ENCODE results near the gene MAP1LC3B. TPM values are rescaled to one million over a fixed set of nuclear protein-coding genes. Genes with fewer than 3 reads are reported as not detected.

The MAP1LC3B gene
- total RNA-seq, 1 donor from 2014 or later = 141 TPM

GRCh38 chr16:87423429-87423828 is 31.3 kb downstream of the MAP1LC3B start:
- H3K9me3 Mint-ChIP-seq (ENCODE audit: unreplicated experiment) = no peaks in the 10 kb centered on the region
- TF ChIP-seq, protein P1, sequence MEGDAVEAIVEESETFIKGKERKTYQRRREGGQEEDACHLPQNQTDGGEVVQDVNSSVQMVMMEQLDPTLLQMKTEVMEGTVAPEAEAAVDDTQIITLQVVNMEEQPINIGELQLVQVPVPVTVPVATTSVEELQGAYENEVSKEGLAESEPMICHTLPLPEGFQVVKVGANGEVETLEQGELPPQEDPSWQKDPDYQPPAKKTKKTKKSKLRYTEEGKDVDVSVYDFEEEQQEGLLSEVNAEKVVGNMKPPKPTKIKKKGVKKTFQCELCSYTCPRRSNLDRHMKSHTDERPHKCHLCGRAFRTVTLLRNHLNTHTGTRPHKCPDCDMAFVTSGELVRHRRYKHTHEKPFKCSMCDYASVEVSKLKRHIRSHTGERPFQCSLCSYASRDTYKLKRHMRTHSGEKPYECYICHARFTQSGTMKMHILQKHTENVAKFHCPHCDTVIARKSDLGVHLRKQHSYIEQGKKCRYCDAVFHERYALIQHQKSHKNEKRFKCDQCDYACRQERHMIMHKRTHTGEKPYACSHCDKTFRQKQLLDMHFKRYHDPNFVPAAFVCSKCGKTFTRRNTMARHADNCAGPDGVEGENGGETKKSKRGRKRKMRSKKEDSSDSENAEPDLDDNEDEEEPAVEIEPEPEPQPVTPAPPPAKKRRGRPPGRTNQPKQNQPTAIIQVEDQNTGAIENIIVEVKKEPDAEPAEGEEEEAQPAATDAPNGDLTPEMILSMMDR (IDR thresholded peaks at IDR 0.05) = no peak
- H3K27me3 Mint-ChIP-seq (ENCODE audit: unreplicated experiment) = no peaks in the 10 kb centered on the region
- no peak overlapping the region for H3K4me3 Mint-ChIP-seq (ENCODE audit: unreplicated experiment)
- no peak for DNase-seq (ENCODE audit: extremely low spot score, unreplicated experiment)
- peaks cover 38% of the 10 kb centered on the region for H3K36me3 Mint-ChIP-seq (ENCODE audit: unreplicated experiment)
- peaks cover 15% of the 10 kb centered on the region for H3K4me1 Mint-ChIP-seq (ENCODE audit: unreplicated experiment)
- no peak overlapping the region for H3K27ac Mint-ChIP-seq (ENCODE audit: unreplicated experiment)

- no peaks in the 10 kb centered on the region for H3K27me3 Mint-ChIP-seq (ENCODE audit: unreplicated experiment)
- no peak for DNase-seq (ENCODE audit: extremely low spot score, unreplicated experiment)
- peaks cover 41% of the 10 kb centered on the region for H3K36me3 Mint-ChIP-seq (ENCODE audit: unreplicated experiment)
- H3K4me1 Mint-ChIP-seq (ENCODE audit: unreplicated experiment) = peaks cover 16% of the 10 kb centered on the region
- no peak overlapping the region for H3K4me3 Mint-ChIP-seq (ENCODE audit: unreplicated experiment)
- peak overlapping the region; percentile 68 for H3K27ac Mint-ChIP-seq (ENCODE audit: unreplicated experiment)
- TF ChIP-seq, protein P1 (IDR thresholded peaks at IDR 0.05) = no peak
- H3K9me3 Mint-ChIP-seq (ENCODE audit: unreplicated experiment) = no peaks in the 10 kb centered on the region
Observed at GRCh38 chr16:87424266-87424665, 32.1 kb downstream of the MAP1LC3B start.

DNA sequence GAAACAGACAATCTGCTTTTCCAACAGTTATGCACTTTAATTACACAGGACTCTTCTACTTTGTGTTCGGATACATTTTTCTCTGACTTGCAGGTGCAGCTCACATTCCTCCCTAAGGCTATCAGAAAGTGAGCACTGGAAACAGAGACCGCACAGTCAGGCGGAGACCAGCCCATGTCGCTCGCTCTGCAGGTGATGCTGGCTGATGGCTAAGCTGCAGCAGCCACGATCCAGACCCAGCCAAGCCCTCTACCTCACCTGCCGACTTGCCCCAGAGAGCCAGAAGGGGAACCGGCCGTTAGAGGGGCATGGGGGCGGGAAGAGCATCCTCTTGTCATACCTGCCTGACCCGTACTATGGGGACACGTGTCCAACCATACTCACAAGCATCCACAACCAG is 33.8 kb downstream of the MAP1LC3B start:
- H3K27ac Mint-ChIP-seq (ENCODE audit: unreplicated experiment) = no peak overlapping the region
- DNase-seq (ENCODE audit: extremely low spot score, unreplicated experiment) = no peak
- H3K9me3 Mint-ChIP-seq (ENCODE audit: unreplicated experiment) = no peaks in the 10 kb centered on the region
- no peaks in the 10 kb centered on the region for H3K27me3 Mint-ChIP-seq (ENCODE audit: unreplicated experiment)
- H3K4me3 Mint-ChIP-seq (ENCODE audit: unreplicated experiment) = no peak overlapping the region
- H3K36me3 Mint-ChIP-seq (ENCODE audit: unreplicated experiment) = peaks cover 41% of the 10 kb centered on the region
- TF ChIP-seq, protein P1 (IDR thresholded peaks at IDR 0.05) = no peak
- H3K4me1 Mint-ChIP-seq (ENCODE audit: unreplicated experiment) = peaks cover 18% of the 10 kb centered on the region

- Mint-ChIP-seq H3K9me3 (ENCODE audit: unreplicated experiment) (no peaks in the 10 kb centered on the region), H3K4me3 (ENCODE audit: unreplicated experiment) (no peak overlapping the region), H3K36me3 (ENCODE audit: unreplicated experiment) (peaks cover 36% of the 10 kb centered on the region), H3K27me3 (ENCODE audit: unreplicated experiment) (no peaks in the 10 kb centered on the region), H3K27ac (ENCODE audit: unreplicated experiment) (no peak overlapping the region), H3K4me1 (ENCODE audit: unreplicated experiment) (peaks cover 22% of the 10 kb centered on the region)
- DNase-seq (ENCODE audit: extremely low spot score, unreplicated experiment) = no peak
- TF ChIP-seq, protein P1 (IDR thresholded peaks at IDR 0.05) = no peak
Observed at GRCh38 chr16:87426423-87427215, 34.5 kb downstream of the MAP1LC3B start.

GRCh38 chr16:87431926-87432325 is 39.8 kb downstream of the MAP1LC3B start:
- Mint-ChIP-seq H3K27me3 (ENCODE audit: unreplicated experiment) (no peaks in the 10 kb centered on the region), H3K27ac (ENCODE audit: unreplicated experiment) (peak overlapping the region; percentile 76), H3K4me1 (ENCODE audit: unreplicated experiment) (peaks cover 37% of the 10 kb centered on the region), H3K4me3 (ENCODE audit: unreplicated experiment) (no peak overlapping the region), H3K36me3 (ENCODE audit: unreplicated experiment) (peaks cover 16% of the 10 kb centered on the region), H3K9me3 (ENCODE audit: unreplicated experiment) (no peaks in the 10 kb centered on the region)
- DNase-seq (ENCODE audit: extremely low spot score, unreplicated experiment) = no peak
- TF ChIP-seq, protein P1 (IDR thresholded peaks at IDR 0.05) = no peak
